HG03575 (cell line): Measurements from ENCODE around the gene CEP89.
"Not testable (repeated sequence)": the region's sequence is repeated elsewhere in the genome, so short reads cannot be mapped to it uniquely, and the experiment has no call there.

Experiments
- ATAC-seq: cut with Tn5 transposase; IDR thresholded peaks from one replicate; pipeline ENCODE4 v1.9.1; 2021; ENCODE audit not compliant: unreplicated experiment, insufficient number of reproducible peaks, low FRiP score; ENCODE audit errors: extremely low read depth

Gene CEP89

DNA sequence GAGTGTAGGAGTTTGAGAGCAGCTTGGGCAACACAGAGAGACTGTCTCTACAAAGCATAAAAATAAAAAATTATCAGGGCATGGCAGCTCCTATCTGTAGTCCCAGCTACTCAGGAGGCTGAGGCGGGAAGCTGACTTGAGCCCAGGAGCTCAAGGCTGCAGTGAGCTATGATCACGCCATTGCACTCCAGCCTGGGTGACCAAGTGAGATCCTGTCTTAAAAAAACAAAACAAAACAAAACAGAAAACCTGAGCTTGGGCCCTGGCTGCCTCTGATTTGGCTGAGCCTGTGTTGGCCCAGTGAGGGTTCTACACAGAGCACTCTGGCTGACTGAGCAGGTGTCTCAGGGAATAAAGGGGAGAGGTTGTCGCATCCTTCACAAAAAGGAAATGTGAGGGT lies 110.2 kb downstream of the CEP89 start:
- ATAC-seq: no peak

DNA sequence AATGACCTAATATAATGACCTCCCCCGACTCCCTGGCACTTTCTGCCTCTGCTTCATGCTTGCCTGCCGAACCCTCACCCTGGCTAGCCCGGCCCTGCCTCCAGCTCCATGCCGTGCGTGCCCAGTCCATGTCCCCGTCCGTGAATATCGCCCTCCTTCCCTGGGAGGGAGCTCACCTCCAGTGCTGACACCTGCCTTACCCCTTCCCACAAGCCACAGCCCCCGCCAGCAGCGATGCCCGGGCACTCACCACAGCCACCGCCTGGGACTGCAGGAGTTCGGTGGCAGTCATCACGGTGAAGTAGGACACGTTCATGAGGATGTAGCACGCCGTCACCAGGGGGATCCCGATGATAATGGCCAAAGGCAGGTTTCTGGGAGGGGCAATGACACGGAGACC lies 112.2 kb downstream of the CEP89 start:
- ATAC-seq: no peak

DNA sequence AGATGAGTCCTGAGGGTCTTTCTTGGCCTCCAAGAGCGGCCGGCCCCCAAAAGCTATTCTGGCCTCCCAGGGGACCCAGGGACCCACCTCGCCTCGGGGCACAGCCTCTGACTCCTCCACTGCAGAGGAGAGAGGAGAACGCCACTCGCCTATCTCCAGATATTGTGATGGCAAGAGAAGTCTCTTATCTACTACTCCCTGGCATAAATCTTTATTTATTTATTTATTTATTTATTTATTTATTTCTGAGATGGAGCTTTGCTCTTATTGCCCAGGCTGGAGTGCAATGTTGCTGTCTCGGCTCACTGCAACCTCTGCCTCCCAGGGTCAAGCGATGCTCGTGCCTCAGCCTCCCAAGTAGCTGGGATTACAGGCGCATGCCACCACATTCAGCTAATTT lies 113.2 kb downstream of the CEP89 start:
- ATAC-seq: no peak

GRCh38 chr19:32858155-32858554 lies 113.6 kb downstream of the CEP89 start:
- ATAC-seq: no peak

GRCh38 chr19:32857584-32857983 lies 114.2 kb downstream of the CEP89 start:
- no peak for ATAC-seq

- ATAC-seq: not testable (repeated sequence)
Observed at GRCh38 chr19:32856818-32857217, 114.9 kb downstream of the CEP89 start.

DNA sequence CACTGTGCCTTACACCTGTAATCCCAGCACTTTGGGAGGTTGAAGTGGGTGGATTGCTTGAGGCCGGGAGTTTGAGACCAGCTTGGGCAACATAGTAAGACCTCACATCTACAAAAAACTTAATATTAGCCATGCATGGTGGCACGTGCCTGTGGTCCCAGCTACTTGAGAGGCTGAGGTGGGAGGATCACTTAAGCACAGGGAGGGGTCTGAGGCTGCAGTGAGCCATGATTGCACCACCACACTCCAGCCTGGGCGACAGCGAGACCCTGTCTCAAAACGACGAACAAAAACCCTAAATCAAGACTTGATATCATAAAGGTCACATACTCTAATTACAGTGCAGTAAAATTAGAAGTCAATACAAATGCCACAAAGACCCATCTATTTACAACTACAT lies 119.5 kb downstream of the CEP89 start:
- ATAC-seq: no peak

DNA sequence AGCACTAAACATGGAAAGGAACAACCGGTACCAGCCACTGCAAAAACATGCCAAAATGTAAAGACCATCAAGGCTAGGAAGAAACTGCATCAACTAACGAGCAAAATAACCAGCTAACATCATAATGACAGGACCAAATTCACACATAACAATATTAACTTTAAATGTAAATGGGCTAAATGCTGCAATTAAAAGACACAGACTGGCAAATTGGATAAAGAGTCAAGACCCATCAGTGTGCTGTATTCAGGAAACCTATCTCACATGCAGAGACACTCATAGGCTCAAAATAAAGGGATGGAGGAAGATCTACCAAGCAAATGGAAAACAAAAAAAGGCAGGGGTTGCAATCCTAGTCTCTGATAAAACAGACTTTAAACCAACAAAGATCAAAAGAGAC lies 123.7 kb downstream of the CEP89 start:
- not testable (repeated sequence) for ATAC-seq

DNA sequence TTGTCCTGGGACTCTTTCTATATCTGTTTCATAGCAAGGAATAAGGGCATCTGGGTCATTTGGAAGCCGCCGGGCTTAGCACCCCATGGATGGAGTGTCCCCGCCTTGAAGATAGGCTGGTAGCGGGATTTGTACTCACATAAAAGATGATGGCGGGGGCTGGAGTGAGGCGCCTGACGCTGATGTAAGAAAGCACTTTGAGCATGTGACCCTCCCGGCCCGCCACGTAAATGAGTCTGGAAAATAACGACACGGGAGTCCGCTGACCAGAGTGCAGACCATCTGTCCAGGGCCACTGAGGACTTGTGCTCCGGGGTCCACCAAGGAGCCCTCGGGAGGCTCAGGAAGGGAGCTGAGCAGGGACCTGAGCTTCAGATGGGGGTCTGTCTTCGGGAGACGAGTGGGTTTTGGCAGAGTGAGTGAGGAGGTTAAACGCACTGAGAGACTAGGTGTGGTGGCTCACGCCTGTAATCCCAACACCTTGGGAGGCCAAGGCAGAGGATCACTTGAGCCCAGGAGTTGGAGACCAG lies 128.0 kb downstream of the CEP89 start:
- no peak for ATAC-seq

- no peak for ATAC-seq
Observed at GRCh38 chr19:32842061-32842460, 129.7 kb downstream of the CEP89 start.

GRCh38 chr19:32837531-32837930 lies 134.2 kb downstream of the CEP89 start:
- no peak for ATAC-seq

DNA sequence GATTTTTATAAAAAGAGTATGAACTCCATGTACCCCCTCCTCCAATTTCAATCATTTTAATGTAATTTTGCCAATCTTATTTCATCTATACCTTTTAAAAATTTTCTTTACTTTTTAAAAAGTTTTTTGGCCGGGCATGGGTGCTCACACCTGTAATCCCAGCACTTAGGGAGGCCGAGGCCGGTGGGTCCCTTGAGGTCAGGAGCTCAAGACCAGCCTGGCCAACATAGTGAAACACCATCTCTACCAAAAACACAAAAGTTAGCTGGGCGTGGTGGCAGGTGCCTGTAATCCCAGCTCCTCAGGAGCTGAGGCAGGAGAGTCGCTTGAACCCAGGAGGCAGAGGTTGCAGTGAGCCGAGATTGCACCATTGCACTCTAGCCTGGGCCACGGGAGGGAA lies 138.4 kb downstream of the CEP89 start:
- not testable (repeated sequence) for ATAC-seq

- not testable (repeated sequence) for ATAC-seq
Observed at GRCh38 chr19:32832825-32833224, 138.9 kb downstream of the CEP89 start.

DNA sequence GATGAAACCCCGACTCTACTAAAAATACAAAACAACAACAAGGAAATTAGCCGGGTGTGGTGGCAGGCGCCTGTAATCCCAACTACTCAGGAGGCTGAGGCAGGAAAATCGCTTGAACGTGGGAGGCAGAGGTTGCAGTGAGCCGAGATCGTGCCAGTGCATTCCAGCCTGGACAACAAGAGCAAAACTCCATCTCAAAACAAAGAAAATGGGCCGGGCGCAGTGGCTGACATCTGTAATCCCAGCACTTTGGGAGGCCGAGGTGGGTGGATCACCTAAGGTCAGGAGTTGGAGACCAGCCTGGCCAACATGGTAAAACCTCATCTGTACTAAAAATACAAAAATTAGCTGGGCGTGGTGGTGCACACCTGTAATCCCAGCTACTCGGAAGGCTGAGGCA lies 139.7 kb downstream of the CEP89 start:
- ATAC-seq: not testable (repeated sequence)

DNA sequence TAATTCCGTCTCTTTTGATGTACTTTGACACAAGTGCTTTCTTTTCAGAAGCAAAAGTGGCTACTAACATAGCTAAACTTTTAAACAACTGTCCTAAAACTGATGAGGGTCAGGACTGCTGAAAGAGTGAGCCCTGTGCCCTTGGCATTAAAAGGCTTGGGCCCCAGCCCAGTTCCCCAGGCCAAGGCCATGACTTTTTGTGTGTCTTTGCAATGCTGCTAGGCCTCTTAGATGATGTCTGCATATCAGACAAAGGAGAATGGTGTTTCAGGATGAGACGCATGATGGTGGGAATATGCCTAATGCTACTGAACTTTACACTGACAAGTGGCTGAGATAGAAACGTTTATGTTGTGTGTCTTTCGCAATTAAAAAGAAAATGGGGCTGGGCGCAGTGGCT lies 140.1 kb downstream of the CEP89 start:
- ATAC-seq: no peak

GRCh38 chr19:32830231-32831014 lies 141.3 kb downstream of the CEP89 start:
- no peak for ATAC-seq

GRCh38 chr19:32829345-32829896 lies 142.3 kb downstream of the CEP89 start:
- ATAC-seq: no peak

DNA sequence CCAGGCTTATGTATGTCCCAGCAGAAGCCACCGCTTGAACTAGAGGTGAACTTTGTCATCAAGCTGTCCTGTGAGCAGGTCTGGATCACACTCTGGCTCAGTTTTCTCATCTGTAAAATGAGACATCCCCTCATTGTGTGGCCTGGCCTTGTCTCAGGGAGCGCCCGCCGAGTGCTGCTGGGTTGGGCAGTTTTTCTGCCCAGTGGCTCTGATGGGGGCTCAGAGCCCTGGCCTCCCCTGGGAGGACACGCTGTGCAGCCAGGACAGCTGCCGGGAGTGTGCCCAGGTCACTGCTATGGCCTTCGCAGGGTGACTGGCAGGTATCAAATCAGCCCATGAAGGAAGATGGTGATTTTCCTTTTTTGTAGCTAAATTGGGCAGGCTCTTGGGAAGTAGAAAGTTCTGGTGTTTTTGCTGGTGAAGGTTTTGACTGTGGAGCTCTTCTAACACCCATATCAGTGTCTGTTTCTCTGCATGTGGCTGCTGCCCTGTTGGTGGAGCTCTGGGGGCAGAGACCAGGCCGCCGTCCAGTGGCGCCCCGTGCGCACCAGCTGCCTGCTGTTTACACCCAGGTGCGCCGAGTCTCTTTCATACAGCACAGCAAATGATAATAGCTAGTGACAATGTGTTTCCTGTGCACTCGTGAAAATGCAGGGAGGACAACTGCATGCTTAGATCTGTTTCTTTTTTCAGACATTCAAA lies 143.0 kb downstream of the CEP89 start:
- ATAC-seq: no peak

DNA sequence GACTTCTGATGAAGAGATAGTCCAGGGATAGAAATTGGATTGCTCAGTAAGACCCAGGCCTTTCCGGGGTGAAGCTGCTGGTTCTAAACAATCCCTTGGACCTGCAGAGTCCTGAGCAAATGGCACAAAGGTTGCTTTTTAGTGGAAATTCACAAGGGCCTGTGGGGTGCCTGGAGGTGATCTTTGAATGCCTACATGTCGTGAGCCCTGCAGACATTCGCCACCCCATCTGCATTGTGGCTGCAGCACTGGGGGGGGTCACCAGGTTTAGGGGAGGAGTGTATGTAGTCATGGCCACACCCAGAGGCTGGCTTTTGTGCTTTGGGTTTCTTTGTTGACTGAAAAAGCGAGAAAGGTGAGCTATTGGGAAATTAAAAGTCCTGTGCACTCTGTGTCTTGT lies 143.6 kb downstream of the CEP89 start:
- ATAC-seq: no peak
